ENCODE results near the gene QSOX1.

GRCh38 chr1:180248731-180249681 lies 94.3 kb downstream of the QSOX1 start:
- TF ChIP-seq CTCF (IDR thresholded peaks at IDR 0.05), result no peak
- TF ChIP-seq EP300 (IDR thresholded peaks at IDR 0.05), result no peak
- TF ChIP-seq POLR2AphosphoS5 (IDR thresholded peaks at IDR 0.05), result no peak

All from stomach (tissue), 4 donors.